Urothelium cell line (cell line): Measurements from ENCODE around the gene HOXD4.
A peak's percentile ranks its signal among the peaks of the same experiment; 100 is the strongest.

Source experiments
- DNase-seq: peaks from one replicate; pipeline ENCODE4 v3.0.0; 2011; ENCODE audit warnings: low spot score, mixed read lengths
- FAIRE-seq: peaks from 2 replicates; lab custom pipeline; 2011; peaks lifted over from hg19 to GRCh38; lab: Jason Lieb, UNC

HOXD4 gene

GRCh38 chr2:176139661-176140512 is 11.5 kb upstream of the HOXD4 start:
- FAIRE-seq (no peak), DNase-seq (no peak)

- DNase-seq (peak; percentile 88), FAIRE-seq (peak; percentile 71)
Measured at GRCh38 chr2:176140513-176141317, 10.6 kb upstream of the HOXD4 start.

- DNase-seq = no peak
- FAIRE-seq = no peak
Measured at GRCh38 chr2:176142281-176142680, 9.1 kb upstream of the HOXD4 start.

- DNase-seq (no peak), FAIRE-seq (no peak)
Measured at GRCh38 chr2:176145085-176145969, 6.0 kb upstream of the HOXD4 start.

GRCh38 chr2:176146101-176146500 is 5.2 kb upstream of the HOXD4 start:
- DNase-seq (no peak), FAIRE-seq (no peak)

GRCh38 chr2:176146645-176147044 is 4.7 kb upstream of the HOXD4 start:
- FAIRE-seq (no peak), DNase-seq (no peak)

- DNase-seq (no peak), FAIRE-seq (no peak)
Measured at GRCh38 chr2:176147210-176147799, 4.0 kb upstream of the HOXD4 start.

- DNase-seq (no peak), FAIRE-seq (no peak)
Measured at GRCh38 chr2:176147800-176148496, 3.4 kb upstream of the HOXD4 start.

GRCh38 chr2:176148751-176149421 is 2.5 kb upstream of the HOXD4 start:
- no peak for FAIRE-seq
- DNase-seq = no peak

- DNase-seq (no peak), FAIRE-seq (no peak)
Measured at GRCh38 chr2:176149481-176149938, 1.8 kb upstream of the HOXD4 start.

GRCh38 chr2:176149939-176150583 is 1.3 kb upstream of the HOXD4 start:
- DNase-seq (no peak), FAIRE-seq (no peak)

- no peak for FAIRE-seq
- DNase-seq = no peak
Measured at GRCh38 chr2:176150584-176151441, 537 bp upstream of the HOXD4 start.

- FAIRE-seq (no peak), DNase-seq (no peak)
Measured at GRCh38 chr2:176152350-176153181, 1.2 kb downstream of the HOXD4 start.

- FAIRE-seq (no peak), DNase-seq (no peak)
Measured at GRCh38 chr2:176154576-176155252, 3.4 kb downstream of the HOXD4 start.

GRCh38 chr2:176155356-176156044 is 4.2 kb downstream of the HOXD4 start:
- FAIRE-seq (no peak), DNase-seq (no peak)

- FAIRE-seq (no peak), DNase-seq (no peak)
Measured at GRCh38 chr2:176156301-176156806, 5.0 kb downstream of the HOXD4 start.
